ENCODE data around the gene ADGB.

Gene ADGB

DNA sequence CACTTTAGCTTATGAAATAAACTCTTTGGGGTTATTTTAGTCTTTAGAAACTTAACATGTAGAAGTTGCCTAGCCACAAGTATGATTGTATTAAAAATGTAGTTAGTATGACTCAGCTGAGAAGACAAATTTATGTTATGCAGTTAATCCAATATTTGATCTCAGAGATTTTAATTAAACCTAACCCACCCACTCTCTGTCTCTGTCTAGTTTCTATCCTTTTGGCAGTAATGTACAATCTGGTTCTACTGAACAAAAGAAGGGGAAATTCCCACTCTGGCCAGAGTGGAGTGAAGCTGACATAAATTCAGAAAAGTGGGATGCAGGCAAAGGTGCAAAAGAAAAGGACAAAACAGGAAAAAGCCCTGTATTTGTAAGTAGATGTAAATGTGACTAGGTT lies 36.4 kb downstream of the ADGB start:
- Histone ChIP-seq H3K4me1 (ENCODE audit: control insufficient read depth, insufficient read depth, low read length) (no peaks in the 10 kb centered on the region), H3K4me3 (ENCODE audit: low read length) (no peak overlapping the region), H3K9ac (ENCODE audit: low read depth, low read length) (no peak overlapping the region), H3K36me3 (ENCODE audit: insufficient read depth, low read length) (no peaks in the 10 kb centered on the region), H3K27me3 (ENCODE audit: control insufficient read depth, insufficient read depth, low read length) (no peaks in the 10 kb centered on the region), H3K9me3 (replicated peaks; ENCODE audit: low read length) (no peaks in the 10 kb centered on the region), H3K4me2 (ENCODE audit: low read length) (no peak overlapping the region)

DNA sequence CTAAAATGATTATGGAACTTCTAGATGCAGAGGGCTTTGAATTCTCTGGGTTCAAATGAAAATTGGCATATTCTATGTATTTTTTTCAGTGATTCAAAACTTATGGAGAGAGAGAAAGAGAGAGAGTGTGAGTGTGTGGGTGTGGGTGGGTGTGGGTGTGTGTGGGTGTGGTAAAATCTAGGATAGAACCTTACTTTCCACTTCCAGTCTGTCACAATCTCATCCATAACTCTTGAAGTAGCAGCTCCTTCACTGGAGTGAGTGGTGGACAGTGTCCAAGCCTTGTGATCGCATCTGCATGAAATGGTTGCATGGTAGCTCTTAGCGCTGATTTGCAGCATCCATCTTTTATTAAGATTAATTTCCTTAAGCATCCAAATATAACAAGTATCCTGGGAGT lies 37.7 kb downstream of the ADGB start:
- Histone ChIP-seq H3K4me1 (ENCODE audit: control insufficient read depth, insufficient read depth, low read length) (no peaks in the 10 kb centered on the region), H3K9me3 (replicated peaks; ENCODE audit: low read length) (no peaks in the 10 kb centered on the region), H3K4me3 (ENCODE audit: low read length) (no peak overlapping the region), H3K27me3 (ENCODE audit: control insufficient read depth, insufficient read depth, low read length) (no peaks in the 10 kb centered on the region), H3K4me2 (ENCODE audit: low read length) (no peak overlapping the region), H3K9ac (ENCODE audit: low read depth, low read length) (no peak overlapping the region), H3K36me3 (ENCODE audit: insufficient read depth, low read length) (no peaks in the 10 kb centered on the region)

DNA sequence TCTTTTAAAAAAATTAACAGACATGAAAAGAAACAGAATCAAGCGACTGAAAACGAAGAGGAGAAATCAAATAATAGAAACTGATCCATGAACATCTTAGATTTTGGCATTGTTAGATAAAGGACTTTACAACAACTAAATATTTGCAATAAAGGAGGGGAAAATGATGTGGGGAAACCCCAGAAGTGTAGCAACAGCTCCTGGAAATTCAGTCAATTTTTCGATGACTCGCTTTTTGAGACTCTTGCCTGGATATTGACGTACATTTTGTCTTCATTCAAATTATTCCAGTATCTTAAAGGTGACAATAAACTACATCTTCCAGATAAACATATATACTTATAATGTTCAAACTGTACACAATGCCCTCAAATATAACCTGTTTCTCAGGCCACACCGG lies 44.1 kb downstream of the ADGB start:
- no peaks in the 10 kb centered on the region for H3K36me3 ChIP-seq (ENCODE audit: insufficient read depth, low read length)
- H3K4me3 ChIP-seq (ENCODE audit: low read length): no peak overlapping the region
- no peaks in the 10 kb centered on the region for H3K9me3 ChIP-seq (replicated peaks; ENCODE audit: low read length)
- no peak overlapping the region for H3K4me2 ChIP-seq (ENCODE audit: low read length)
- no peak overlapping the region for H3K9ac ChIP-seq (ENCODE audit: low read depth, low read length)
- no peaks in the 10 kb centered on the region for H3K4me1 ChIP-seq (ENCODE audit: control insufficient read depth, insufficient read depth, low read length)
- H3K27me3 ChIP-seq (ENCODE audit: control insufficient read depth, insufficient read depth, low read length): no peaks in the 10 kb centered on the region

DNA sequence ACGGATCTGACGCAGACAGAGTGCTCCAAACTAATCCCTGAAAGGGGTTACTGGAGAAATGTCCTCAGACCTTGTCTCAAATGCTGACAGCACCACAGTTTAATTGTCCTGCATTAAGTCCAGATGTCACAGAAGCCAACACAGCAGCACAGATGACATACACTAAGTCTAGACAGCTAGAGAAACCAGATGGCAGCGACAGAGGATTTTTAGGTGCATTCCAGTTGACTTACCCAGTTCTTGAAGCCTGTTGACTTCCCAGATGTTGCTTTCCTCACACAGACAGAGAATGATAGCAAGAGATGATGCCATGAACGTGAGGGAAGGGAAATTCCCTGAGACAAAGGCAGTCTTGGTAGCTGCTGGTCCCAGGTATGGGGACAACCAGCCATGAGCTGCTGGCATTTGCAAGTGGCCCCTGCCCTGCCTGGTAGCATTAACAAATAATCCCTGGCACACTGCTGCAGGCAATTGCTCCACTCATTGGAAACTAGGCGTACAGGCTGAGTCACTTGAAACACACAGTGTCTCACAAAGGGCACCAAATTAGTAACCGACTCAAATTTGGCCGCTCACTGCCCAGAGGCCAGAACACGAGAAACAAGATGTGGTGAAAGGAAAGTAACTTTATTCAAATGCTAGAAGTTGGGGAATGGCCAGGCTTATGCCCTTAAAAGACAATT lies 52.2 kb downstream of the ADGB start:
- no peaks in the 10 kb centered on the region for H3K4me1 ChIP-seq (ENCODE audit: control insufficient read depth, insufficient read depth, low read length)
- H3K4me3 ChIP-seq (ENCODE audit: low read length): no peak overlapping the region
- H3K27me3 ChIP-seq (ENCODE audit: control insufficient read depth, insufficient read depth, low read length): no peaks in the 10 kb centered on the region
- H3K4me2 ChIP-seq (ENCODE audit: low read length): no peak overlapping the region
- no peak overlapping the region for H3K9ac ChIP-seq (ENCODE audit: low read depth, low read length)
- H3K36me3 ChIP-seq (ENCODE audit: insufficient read depth, low read length): no peaks in the 10 kb centered on the region
- no peaks in the 10 kb centered on the region for H3K9me3 ChIP-seq (replicated peaks; ENCODE audit: low read length)

DNA sequence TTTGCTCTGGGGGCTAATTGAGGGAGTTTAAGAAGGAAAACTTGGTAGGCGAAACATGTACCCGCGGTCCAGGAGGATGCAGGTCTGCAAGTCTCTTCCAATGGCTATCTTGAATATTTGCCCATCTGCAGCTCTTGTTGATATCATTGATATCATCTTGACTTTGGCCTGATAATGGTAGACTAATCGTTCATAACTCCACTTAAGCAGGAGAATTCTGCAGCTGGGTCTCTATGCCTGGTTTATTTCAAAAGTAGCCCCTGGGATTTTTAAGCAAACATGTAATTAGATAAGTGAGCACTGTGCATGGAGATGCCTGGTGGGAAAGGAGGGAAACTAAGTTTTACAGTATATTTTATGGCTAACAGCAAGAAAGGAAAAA lies 52.7 kb downstream of the ADGB start:
- H3K4me1 ChIP-seq (ENCODE audit: control insufficient read depth, insufficient read depth, low read length): no peaks in the 10 kb centered on the region
- H3K4me3 ChIP-seq (ENCODE audit: low read length): no peak overlapping the region
- H3K9me3 ChIP-seq (replicated peaks; ENCODE audit: low read length): no peaks in the 10 kb centered on the region
- no peak overlapping the region for H3K9ac ChIP-seq (ENCODE audit: low read depth, low read length)
- no peaks in the 10 kb centered on the region for H3K36me3 ChIP-seq (ENCODE audit: insufficient read depth, low read length)
- H3K27me3 ChIP-seq (ENCODE audit: control insufficient read depth, insufficient read depth, low read length): no peaks in the 10 kb centered on the region
- no peak overlapping the region for H3K4me2 ChIP-seq (ENCODE audit: low read length)

DNA sequence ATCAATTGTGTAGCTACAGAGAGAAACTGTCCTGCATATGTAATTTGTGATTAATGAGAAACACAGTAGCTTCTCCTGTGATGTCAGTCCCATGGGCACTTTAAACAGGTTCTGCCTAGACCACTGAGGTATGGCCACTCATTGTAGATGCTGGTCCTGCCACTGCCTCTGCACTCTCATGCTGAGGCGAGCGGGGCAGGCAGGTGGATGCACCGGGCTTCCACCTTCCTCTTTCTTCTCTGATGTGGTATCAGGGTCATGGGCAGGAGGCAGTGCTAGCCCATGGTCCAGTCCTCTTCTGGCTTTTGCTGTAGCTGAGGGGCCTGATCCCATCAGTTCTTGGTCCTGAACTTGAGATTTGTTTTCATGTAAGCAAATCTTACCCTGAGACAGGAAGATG lies 58.7 kb downstream of the ADGB start:
- H3K27me3 ChIP-seq (ENCODE audit: control insufficient read depth, insufficient read depth, low read length): no peaks in the 10 kb centered on the region
- H3K4me1 ChIP-seq (ENCODE audit: control insufficient read depth, insufficient read depth, low read length): no peaks in the 10 kb centered on the region
- H3K9me3 ChIP-seq (replicated peaks; ENCODE audit: low read length): no peaks in the 10 kb centered on the region
- no peaks in the 10 kb centered on the region for H3K36me3 ChIP-seq (ENCODE audit: insufficient read depth, low read length)
- no peak overlapping the region for H3K4me2 ChIP-seq (ENCODE audit: low read length)
- no peak overlapping the region for H3K4me3 ChIP-seq (ENCODE audit: low read length)
- H3K9ac ChIP-seq (ENCODE audit: low read depth, low read length): no peak overlapping the region

DNA sequence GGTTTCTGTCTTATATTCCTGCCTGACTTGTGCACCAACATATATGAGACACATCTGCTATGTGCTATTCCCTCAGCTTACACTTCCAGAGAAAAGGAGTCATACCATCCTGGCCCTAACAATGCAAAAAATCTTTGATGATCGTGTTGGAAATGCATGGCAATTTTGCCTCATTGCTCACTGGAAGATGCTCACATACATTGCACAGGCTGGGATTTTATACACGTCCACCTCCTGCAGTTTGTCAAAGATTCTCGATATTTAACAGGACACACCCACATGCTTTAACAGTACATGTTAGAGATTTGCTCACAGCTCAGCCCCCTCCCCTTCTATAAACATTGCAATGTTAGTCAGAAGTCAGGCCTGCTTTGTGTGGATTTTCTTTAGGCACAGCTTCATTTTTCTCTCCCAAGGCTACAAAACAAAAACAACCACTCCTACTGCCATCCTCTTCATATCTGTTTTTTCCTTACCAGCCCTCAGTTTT lies 66.1 kb downstream of the ADGB start:
- H3K4me2 ChIP-seq (ENCODE audit: low read length): no peak overlapping the region

DNA sequence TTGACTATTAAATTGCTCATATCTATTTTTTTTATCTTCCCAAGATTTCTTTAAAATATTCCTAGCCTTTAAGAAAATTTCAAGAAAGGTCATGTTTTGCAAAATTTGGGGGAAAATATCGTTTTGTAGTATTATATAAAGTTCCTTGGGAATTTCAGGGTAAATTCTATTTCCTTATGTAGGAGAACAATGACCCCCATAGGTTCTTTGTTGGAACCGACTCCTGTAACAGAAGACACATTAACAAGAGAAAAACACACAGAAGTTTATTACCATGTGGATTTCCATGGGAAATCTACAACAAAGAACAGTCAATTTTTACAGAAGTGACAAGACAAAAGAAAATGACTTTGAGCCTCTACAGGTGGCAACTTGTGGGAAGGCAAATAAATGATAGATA lies 68.1 kb downstream of the ADGB start:
- no peaks in the 10 kb centered on the region for H3K36me3 ChIP-seq (ENCODE audit: insufficient read depth, low read length)
- no peaks in the 10 kb centered on the region for H3K4me1 ChIP-seq (ENCODE audit: control insufficient read depth, insufficient read depth, low read length)
- no peaks in the 10 kb centered on the region for H3K27me3 ChIP-seq (ENCODE audit: control insufficient read depth, insufficient read depth, low read length)
- H3K9me3 ChIP-seq (replicated peaks; ENCODE audit: low read length): no peaks in the 10 kb centered on the region
- no peak overlapping the region for H3K4me3 ChIP-seq (ENCODE audit: low read length)
- no peak overlapping the region for H3K9ac ChIP-seq (ENCODE audit: low read depth, low read length)
- H3K4me2 ChIP-seq (ENCODE audit: low read length): no peak overlapping the region

More for the DNA sequence above, 66.1 kb downstream of the ADGB start:
- Histone ChIP-seq H3K27me3 (ENCODE audit: control insufficient read depth, insufficient read depth, low read length) (no peaks in the 10 kb centered on the region), H3K4me1 (ENCODE audit: control insufficient read depth, insufficient read depth, low read length) (no peaks in the 10 kb centered on the region), H3K9me3 (replicated peaks; ENCODE audit: low read length) (no peaks in the 10 kb centered on the region), H3K9ac (ENCODE audit: low read depth, low read length) (no peak overlapping the region), H3K36me3 (ENCODE audit: insufficient read depth, low read length) (no peaks in the 10 kb centered on the region), H3K4me3 (ENCODE audit: low read length) (no peak overlapping the region)

DNA sequence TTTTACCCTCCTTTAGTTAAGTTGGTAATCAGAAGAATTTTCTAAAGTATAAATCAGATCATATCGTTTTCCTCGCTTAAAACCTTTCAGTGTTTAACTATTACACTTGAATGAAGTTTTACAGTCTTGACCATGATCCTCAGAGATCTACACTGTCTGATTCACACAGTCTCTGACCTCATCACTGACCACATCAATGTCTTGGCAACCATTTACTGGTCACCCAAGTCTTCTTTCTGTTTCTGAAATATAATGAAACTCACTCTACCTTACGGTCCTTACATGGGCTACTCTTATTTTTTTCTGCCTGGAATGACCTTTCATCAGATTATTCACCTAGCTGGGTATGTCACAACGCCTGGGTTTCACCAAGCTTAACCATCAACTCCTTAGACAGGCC lies 71.4 kb downstream of the ADGB start:
- Histone ChIP-seq H3K4me2 (ENCODE audit: low read length) (no peak overlapping the region), H3K36me3 (ENCODE audit: insufficient read depth, low read length) (no peaks in the 10 kb centered on the region), H3K4me1 (ENCODE audit: control insufficient read depth, insufficient read depth, low read length) (no peaks in the 10 kb centered on the region), H3K9me3 (replicated peaks; ENCODE audit: low read length) (no peaks in the 10 kb centered on the region), H3K4me3 (ENCODE audit: low read length) (no peak overlapping the region), H3K27me3 (ENCODE audit: control insufficient read depth, insufficient read depth, low read length) (no peaks in the 10 kb centered on the region), H3K9ac (ENCODE audit: low read depth, low read length) (no peak overlapping the region)

DNA sequence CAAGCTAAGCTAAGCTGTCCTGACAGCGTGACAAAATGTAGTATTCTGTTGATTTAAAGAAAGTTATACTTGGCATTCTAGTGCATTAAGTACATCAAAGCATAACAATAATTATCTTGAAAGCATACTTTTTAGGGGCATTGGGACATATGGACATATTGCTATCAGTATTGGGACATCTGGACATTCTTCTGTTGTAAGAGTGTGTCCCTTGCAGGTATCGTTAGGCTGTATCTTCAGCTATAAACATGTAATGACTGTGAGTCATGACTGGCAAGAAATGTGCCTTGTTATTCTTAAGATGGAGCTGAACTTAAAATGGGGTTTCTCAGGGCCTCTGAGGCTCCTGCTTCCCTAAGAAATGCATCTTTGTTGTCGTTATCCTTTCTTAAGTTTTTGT lies 74.3 kb downstream of the ADGB start:
- Histone ChIP-seq H3K4me2 (ENCODE audit: low read length) (no peak overlapping the region), H3K4me3 (ENCODE audit: low read length) (no peak overlapping the region), H3K9ac (ENCODE audit: low read depth, low read length) (no peak overlapping the region), H3K4me1 (ENCODE audit: control insufficient read depth, insufficient read depth, low read length) (no peaks in the 10 kb centered on the region), H3K36me3 (ENCODE audit: insufficient read depth, low read length) (no peaks in the 10 kb centered on the region), H3K27me3 (ENCODE audit: control insufficient read depth, insufficient read depth, low read length) (no peaks in the 10 kb centered on the region), H3K9me3 (replicated peaks; ENCODE audit: low read length) (no peaks in the 10 kb centered on the region)

DNA sequence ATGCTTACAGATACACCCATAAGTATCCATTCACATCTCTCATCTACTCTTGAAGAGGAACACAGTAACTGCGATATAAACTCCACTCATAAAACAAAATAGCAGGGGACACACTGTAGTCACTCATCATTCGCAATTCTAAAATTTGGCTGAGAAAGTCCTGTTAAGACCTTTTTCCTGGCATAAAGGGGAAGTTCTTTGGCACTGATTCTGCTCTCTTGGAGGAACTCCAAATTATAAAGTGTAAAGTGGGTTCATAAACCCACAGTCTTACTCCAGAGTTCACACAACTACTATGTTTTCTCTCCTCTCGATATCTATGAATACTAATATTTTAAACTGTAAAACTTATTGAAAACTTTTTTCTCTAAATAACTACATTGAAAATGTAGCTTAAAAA lies 80.6 kb downstream of the ADGB start:
- Histone ChIP-seq H3K9me3 (replicated peaks; ENCODE audit: low read length) (no peaks in the 10 kb centered on the region), H3K4me3 (ENCODE audit: low read length) (no peak overlapping the region), H3K27me3 (ENCODE audit: control insufficient read depth, insufficient read depth, low read length) (no peaks in the 10 kb centered on the region), H3K4me2 (ENCODE audit: low read length) (no peak overlapping the region), H3K4me1 (ENCODE audit: control insufficient read depth, insufficient read depth, low read length) (no peaks in the 10 kb centered on the region), H3K9ac (ENCODE audit: low read depth, low read length) (no peak overlapping the region), H3K36me3 (ENCODE audit: insufficient read depth, low read length) (no peaks in the 10 kb centered on the region)

DNA sequence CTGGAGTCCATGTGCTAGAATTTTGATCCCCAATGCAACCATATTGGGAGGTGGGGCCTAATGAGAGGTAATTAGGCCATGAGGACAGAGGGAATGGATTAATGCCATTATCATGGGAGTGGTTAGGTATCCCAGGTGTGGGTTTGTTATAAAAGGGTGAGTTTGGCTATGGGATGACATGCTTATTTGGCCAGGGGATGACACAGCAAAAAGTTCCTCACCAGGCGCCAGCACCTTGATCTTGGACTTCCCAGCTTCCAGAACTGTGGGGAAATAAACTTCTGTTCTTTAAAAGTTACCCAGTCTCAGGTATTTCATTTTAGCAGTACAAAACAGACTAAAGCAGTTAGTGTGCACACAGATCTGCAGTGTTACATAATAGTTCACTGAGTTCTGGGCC lies 84.1 kb downstream of the ADGB start:
- Histone ChIP-seq H3K9me3 (replicated peaks; ENCODE audit: low read length) (no peaks in the 10 kb centered on the region), H3K36me3 (ENCODE audit: insufficient read depth, low read length) (no peaks in the 10 kb centered on the region), H3K4me3 (ENCODE audit: low read length) (no peak overlapping the region), H3K9ac (ENCODE audit: low read depth, low read length) (no peak overlapping the region), H3K4me2 (ENCODE audit: low read length) (no peak overlapping the region), H3K4me1 (ENCODE audit: control insufficient read depth, insufficient read depth, low read length) (no peaks in the 10 kb centered on the region), H3K27me3 (ENCODE audit: control insufficient read depth, insufficient read depth, low read length) (no peaks in the 10 kb centered on the region)

Data from skeletal muscle satellite cell (primary cell).